SK-N-MC (cell line): ENCODE data around the gene SLC27A6.

Experiments
- DNase-seq: peaks from one replicate; pipeline ENCODE4 v3.0.0-alpha.2; 2011; ENCODE audit warnings: low read depth, low spot score
- H3K27ac ChIP-seq: fragments of 200-600 bp; sonication (generic); 2 replicates; pipeline ENCODE4 v1.5.1; 2016; ENCODE audit warnings: mixed run types
- H3K36me3 ChIP-seq: fragments of 200-600 bp; sonication (generic); 2 replicates; pipeline ENCODE4 v1.6.1; 2017; ENCODE audit warnings: antibody characterized with exemption, low read length, mixed read lengths; ENCODE audit not compliant: insufficient read depth
- H3K4me3 ChIP-seq: fragments of 200-600 bp; sonication (generic); 2 replicates; pipeline ENCODE4 v1.5.1; 2016
- H3K9ac ChIP-seq: fragments of 200-600 bp; sonication (generic); 2 replicates; pipeline ENCODE4 v1.8.0; 2017; ENCODE audit warnings: mixed run types, mixed read lengths; ENCODE audit not compliant: insufficient read length
- H3K9me3 ChIP-seq: fragments of 200-600 bp; sonication (generic); 2 replicates; pipeline ENCODE4 v1.6.1; 2017; ENCODE audit warnings: low read depth, mild to moderate bottlenecking, antibody characterized with exemption, low read length, moderate library complexity, mixed read lengths
- EZH2 ChIP-seq: fragments of 200-600 bp; sonication (generic); IDR thresholded peaks from one replicate; pipeline ENCODE4 v1.6.1; 2017; ENCODE audit warnings: antibody characterized with exemption
- FOXP2 ChIP-seq: optimal IDR thresholded peaks from 2 replicates; pipeline ENCODE3; 2011; ENCODE audit warnings: mild to moderate bottlenecking, moderate library complexity; ENCODE audit not compliant: insufficient read depth; ENCODE audit errors: extremely low read length, control extremely low read depth
- POLR2AphosphoS5 ChIP-seq: IDR thresholded peaks from 2 replicates; pipeline ENCODE4 v1.6.1; 2012; ENCODE audit warnings: mild to moderate bottlenecking, low read depth, low read length, borderline replicate concordance

Gene SLC27A6

GRCh38 chr5:128979761-128980160, 14.5 kb downstream of the SLC27A6 start:
- TF ChIP-seq POLR2AphosphoS5: no peak
- no peak for TF ChIP-seq EZH2
- no peak for TF ChIP-seq FOXP2
- no peak overlapping the region for H3K27ac ChIP-seq
- no peak overlapping the region for H3K4me3 ChIP-seq

GRCh38 chr5:128980917-128981316, 15.6 kb downstream of the SLC27A6 start:
- H3K36me3 ChIP-seq: no peaks in the 10 kb centered on the region
- no peak overlapping the region for H3K4me3 ChIP-seq
- no peak overlapping the region for H3K27ac ChIP-seq
- no peak overlapping the region for H3K9ac ChIP-seq
- no peak for DNase-seq
- H3K9me3 ChIP-seq: no peaks in the 10 kb centered on the region
- TF ChIP-seq FOXP2 (no peak), POLR2AphosphoS5 (no peak), EZH2 (no peak)

More at GRCh38 chr5:128979761-128980160, 14.5 kb downstream of the SLC27A6 start:
- DNase-seq: no peak
- H3K9me3 ChIP-seq: no peaks in the 10 kb centered on the region
- H3K36me3 ChIP-seq: no peaks in the 10 kb centered on the region
- no peak overlapping the region for H3K9ac ChIP-seq

- Histone ChIP-seq H3K9me3 (no peaks in the 10 kb centered on the region), H3K4me3 (no peak overlapping the region), H3K9ac (no peak overlapping the region), H3K27ac (no peak overlapping the region), H3K36me3 (no peaks in the 10 kb centered on the region)
- TF ChIP-seq POLR2AphosphoS5: no peak
- no peak for TF ChIP-seq EZH2
- TF ChIP-seq FOXP2: no peak
- DNase-seq: no peak
These were observed 19.2 kb downstream of the SLC27A6 start for GRCh38 chr5:128984480-128984879.

GRCh38 chr5:128988476-128988875, 23.2 kb downstream of the SLC27A6 start:
- Histone ChIP-seq H3K4me3 (no peak overlapping the region), H3K9ac (no peak overlapping the region), H3K9me3 (no peaks in the 10 kb centered on the region), H3K27ac (no peak overlapping the region), H3K36me3 (no peaks in the 10 kb centered on the region)
- no peak for TF ChIP-seq FOXP2
- no peak for TF ChIP-seq EZH2
- TF ChIP-seq POLR2AphosphoS5: no peak
- DNase-seq: no peak

GRCh38 chr5:129001841-129002526, 36.7 kb downstream of the SLC27A6 start:
- Histone ChIP-seq H3K9ac (no peak overlapping the region), H3K9me3 (no peaks in the 10 kb centered on the region), H3K27ac (no peak overlapping the region), H3K4me3 (no peak overlapping the region), H3K36me3 (no peaks in the 10 kb centered on the region)
- no peak for DNase-seq
- no peak for TF ChIP-seq POLR2AphosphoS5

GRCh38 chr5:129002527-129002842, 37.2 kb downstream of the SLC27A6 start:
- DNase-seq: no peak

GRCh38 chr5:129003232-129003631, 37.9 kb downstream of the SLC27A6 start:
- H3K36me3 ChIP-seq: no peaks in the 10 kb centered on the region
- no peak overlapping the region for H3K9ac ChIP-seq
- no peak for DNase-seq
- TF ChIP-seq POLR2AphosphoS5 (no peak), EZH2 (no peak), FOXP2 (no peak)
- H3K4me3 ChIP-seq: no peak overlapping the region
- H3K27ac ChIP-seq: no peak overlapping the region
- H3K9me3 ChIP-seq: no peaks in the 10 kb centered on the region

More at GRCh38 chr5:129002527-129002842, 37.2 kb downstream of the SLC27A6 start:
- no peak overlapping the region for H3K27ac ChIP-seq
- TF ChIP-seq EZH2: no peak
- no peak for TF ChIP-seq POLR2AphosphoS5
- TF ChIP-seq FOXP2: no peak
- no peak overlapping the region for H3K9ac ChIP-seq
- H3K4me3 ChIP-seq: no peak overlapping the region
- no peaks in the 10 kb centered on the region for H3K9me3 ChIP-seq
- no peaks in the 10 kb centered on the region for H3K36me3 ChIP-seq

GRCh38 chr5:129014185-129014584, 48.9 kb downstream of the SLC27A6 start:
- Histone ChIP-seq H3K9ac (no peak overlapping the region), H3K36me3 (no peaks in the 10 kb centered on the region)
- DNase-seq: no peak

GRCh38 chr5:129018837-129019236, 53.5 kb downstream of the SLC27A6 start:
- no peak for DNase-seq
- H3K9ac ChIP-seq: no peak overlapping the region
- H3K4me3 ChIP-seq: no peak overlapping the region
- no peaks in the 10 kb centered on the region for H3K9me3 ChIP-seq
- no peak overlapping the region for H3K27ac ChIP-seq
- TF ChIP-seq POLR2AphosphoS5 (no peak), FOXP2 (no peak), EZH2 (no peak)
- no peaks in the 10 kb centered on the region for H3K36me3 ChIP-seq

More at GRCh38 chr5:129014185-129014584, 48.9 kb downstream of the SLC27A6 start:
- no peak for TF ChIP-seq POLR2AphosphoS5
- no peak for TF ChIP-seq EZH2
- no peak for TF ChIP-seq FOXP2
- Histone ChIP-seq H3K9me3 (no peaks in the 10 kb centered on the region), H3K4me3 (no peak overlapping the region), H3K27ac (no peak overlapping the region)
